ENCODE measurements around the gene QSER1.

The QSER1 gene

DNA sequence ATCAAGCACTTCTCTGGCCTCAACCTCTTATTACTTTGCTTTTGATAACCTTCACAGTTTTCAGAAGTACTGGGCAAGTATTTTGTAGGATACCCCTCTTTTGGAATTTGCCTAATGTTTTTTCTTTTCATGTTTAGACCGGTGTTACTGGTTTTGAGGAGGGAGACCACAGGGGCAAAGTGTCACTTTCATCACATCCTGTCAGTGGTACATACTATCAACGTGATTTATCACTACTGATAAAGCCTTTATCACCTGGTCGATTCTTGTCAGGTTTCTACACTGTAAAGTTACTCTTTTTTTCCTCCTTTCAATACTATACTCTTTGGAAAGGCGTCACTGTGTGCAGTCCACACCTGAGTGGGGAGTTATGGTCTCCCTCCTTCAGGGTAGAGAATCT is 26.7 kb downstream of the QSER1 start:
- no peak for DNase-seq (ENCODE audit: low read depth in 1 of 2, low spot score in 1 of 2)
- Histone ChIP-seq H3K27me3 (ENCODE audit: insufficient read depth, poor library complexity, severe bottlenecking) (no peaks in the 10 kb centered on the region), H3K4me3 (replicated peaks; ENCODE audit: insufficient read depth, low read length) (no peak overlapping the region), H3K27ac (replicated peaks) (no peak overlapping the region)
- no peak for TF ChIP-seq SPI1 (IDR thresholded peaks at IDR 0.05; ENCODE audit: borderline replicate concordance, low read depth)
- TF ChIP-seq POLR2AphosphoS5 (IDR thresholded peaks at IDR 0.05; ENCODE audit: low read depth) = no peak
- TF ChIP-seq, protein P1, sequence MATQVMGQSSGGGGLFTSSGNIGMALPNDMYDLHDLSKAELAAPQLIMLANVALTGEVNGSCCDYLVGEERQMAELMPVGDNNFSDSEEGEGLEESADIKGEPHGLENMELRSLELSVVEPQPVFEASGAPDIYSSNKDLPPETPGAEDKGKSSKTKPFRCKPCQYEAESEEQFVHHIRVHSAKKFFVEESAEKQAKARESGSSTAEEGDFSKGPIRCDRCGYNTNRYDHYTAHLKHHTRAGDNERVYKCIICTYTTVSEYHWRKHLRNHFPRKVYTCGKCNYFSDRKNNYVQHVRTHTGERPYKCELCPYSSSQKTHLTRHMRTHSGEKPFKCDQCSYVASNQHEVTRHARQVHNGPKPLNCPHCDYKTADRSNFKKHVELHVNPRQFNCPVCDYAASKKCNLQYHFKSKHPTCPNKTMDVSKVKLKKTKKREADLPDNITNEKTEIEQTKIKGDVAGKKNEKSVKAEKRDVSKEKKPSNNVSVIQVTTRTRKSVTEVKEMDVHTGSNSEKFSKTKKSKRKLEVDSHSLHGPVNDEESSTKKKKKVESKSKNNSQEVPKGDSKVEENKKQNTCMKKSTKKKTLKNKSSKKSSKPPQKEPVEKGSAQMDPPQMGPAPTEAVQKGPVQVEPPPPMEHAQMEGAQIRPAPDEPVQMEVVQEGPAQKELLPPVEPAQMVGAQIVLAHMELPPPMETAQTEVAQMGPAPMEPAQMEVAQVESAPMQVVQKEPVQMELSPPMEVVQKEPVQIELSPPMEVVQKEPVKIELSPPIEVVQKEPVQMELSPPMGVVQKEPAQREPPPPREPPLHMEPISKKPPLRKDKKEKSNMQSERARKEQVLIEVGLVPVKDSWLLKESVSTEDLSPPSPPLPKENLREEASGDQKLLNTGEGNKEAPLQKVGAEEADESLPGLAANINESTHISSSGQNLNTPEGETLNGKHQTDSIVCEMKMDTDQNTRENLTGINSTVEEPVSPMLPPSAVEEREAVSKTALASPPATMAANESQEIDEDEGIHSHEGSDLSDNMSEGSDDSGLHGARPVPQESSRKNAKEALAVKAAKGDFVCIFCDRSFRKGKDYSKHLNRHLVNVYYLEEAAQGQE (IDR thresholded peaks at IDR 0.05; ENCODE audit: insufficient replicate concordance, low read depth) = no peak
- TF ChIP-seq GABPA (IDR thresholded peaks at IDR 0.05; ENCODE audit: low read depth) = no peak
- TF ChIP-seq, protein P2, sequence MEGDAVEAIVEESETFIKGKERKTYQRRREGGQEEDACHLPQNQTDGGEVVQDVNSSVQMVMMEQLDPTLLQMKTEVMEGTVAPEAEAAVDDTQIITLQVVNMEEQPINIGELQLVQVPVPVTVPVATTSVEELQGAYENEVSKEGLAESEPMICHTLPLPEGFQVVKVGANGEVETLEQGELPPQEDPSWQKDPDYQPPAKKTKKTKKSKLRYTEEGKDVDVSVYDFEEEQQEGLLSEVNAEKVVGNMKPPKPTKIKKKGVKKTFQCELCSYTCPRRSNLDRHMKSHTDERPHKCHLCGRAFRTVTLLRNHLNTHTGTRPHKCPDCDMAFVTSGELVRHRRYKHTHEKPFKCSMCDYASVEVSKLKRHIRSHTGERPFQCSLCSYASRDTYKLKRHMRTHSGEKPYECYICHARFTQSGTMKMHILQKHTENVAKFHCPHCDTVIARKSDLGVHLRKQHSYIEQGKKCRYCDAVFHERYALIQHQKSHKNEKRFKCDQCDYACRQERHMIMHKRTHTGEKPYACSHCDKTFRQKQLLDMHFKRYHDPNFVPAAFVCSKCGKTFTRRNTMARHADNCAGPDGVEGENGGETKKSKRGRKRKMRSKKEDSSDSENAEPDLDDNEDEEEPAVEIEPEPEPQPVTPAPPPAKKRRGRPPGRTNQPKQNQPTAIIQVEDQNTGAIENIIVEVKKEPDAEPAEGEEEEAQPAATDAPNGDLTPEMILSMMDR (IDR thresholded peaks at IDR 0.05; ENCODE audit: insufficient read depth, low read length) = no peak

DNA sequence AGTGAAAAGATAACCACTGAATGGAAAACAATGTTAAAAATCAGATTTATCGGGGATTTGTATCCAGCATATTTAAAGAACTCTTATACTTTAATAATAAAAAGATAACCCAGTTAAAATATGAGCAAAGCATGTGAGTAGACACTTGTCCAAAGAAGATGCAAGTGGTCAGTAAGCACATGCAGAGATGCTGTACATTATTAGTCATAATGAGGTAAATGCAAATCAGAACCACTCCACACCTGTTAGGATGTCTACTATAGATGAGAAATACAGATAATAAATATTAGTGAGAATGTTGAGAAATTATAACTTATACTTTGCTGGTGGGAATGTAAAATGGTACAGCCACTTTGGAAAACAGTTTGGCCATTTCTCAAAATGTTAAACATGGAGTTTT is 28.0 kb downstream of the QSER1 start:
- no peak overlapping the region for H3K27ac ChIP-seq (replicated peaks)
- TF ChIP-seq, protein P1 (IDR thresholded peaks at IDR 0.05; ENCODE audit: insufficient replicate concordance, low read depth) = no peak
- TF ChIP-seq GABPA (IDR thresholded peaks at IDR 0.05; ENCODE audit: low read depth) = no peak
- no peak for TF ChIP-seq SPI1 (IDR thresholded peaks at IDR 0.05; ENCODE audit: borderline replicate concordance, low read depth)
- TF ChIP-seq POLR2AphosphoS5 (IDR thresholded peaks at IDR 0.05; ENCODE audit: low read depth) = no peak
- TF ChIP-seq, protein P2 (IDR thresholded peaks at IDR 0.05; ENCODE audit: insufficient read depth, low read length) = no peak
- no peak overlapping the region for H3K4me3 ChIP-seq (replicated peaks; ENCODE audit: insufficient read depth, low read length)
- no peaks in the 10 kb centered on the region for H3K27me3 ChIP-seq (ENCODE audit: insufficient read depth, poor library complexity, severe bottlenecking)
- DNase-seq (ENCODE audit: low read depth in 1 of 2, low spot score in 1 of 2) = no peak

DNA sequence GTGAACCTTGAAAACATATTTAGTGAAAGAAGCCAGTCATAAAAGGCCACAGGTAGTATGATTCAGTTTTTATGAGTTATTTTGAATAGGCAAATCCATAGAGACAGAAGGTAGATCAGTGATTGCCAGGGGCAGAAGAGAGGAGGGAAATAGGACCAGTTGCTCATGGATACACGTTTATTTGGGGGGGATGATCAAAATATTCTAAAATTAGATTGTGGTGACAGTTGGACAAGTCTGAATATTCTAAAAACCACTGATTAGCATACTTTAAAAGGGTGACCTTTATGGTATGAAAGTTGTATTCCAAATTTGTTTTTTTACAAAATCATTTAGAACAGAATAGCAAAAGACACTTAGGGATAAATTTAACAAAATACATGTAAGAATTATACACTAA is 28.6 kb downstream of the QSER1 start:
- no peak for DNase-seq (ENCODE audit: low read depth in 1 of 2, low spot score in 1 of 2)
- Histone ChIP-seq H3K27ac (replicated peaks) (no peak overlapping the region), H3K27me3 (ENCODE audit: insufficient read depth, poor library complexity, severe bottlenecking) (no peaks in the 10 kb centered on the region), H3K4me3 (replicated peaks; ENCODE audit: insufficient read depth, low read length) (no peak overlapping the region)
- TF ChIP-seq SPI1 (IDR thresholded peaks at IDR 0.05; ENCODE audit: borderline replicate concordance, low read depth) (no peak), POLR2AphosphoS5 (IDR thresholded peaks at IDR 0.05; ENCODE audit: low read depth) (no peak), GABPA (IDR thresholded peaks at IDR 0.05; ENCODE audit: low read depth) (no peak)
- TF ChIP-seq, protein P1 (IDR thresholded peaks at IDR 0.05; ENCODE audit: insufficient replicate concordance, low read depth) = no peak
- TF ChIP-seq, protein P2 (IDR thresholded peaks at IDR 0.05; ENCODE audit: insufficient read depth, low read length) = no peak

Measured in HL-60 (cell line).